HG03378 (cell line): ENCODE measurements around the gene CBX4.

Experiments used
- ATAC-seq: cut with Tn5 transposase; IDR thresholded peaks from one replicate; pipeline ENCODE4 v1.9.1; 2021; ENCODE audit warnings: mild to moderate bottlenecking, moderate library complexity; ENCODE audit not compliant: unreplicated experiment

CBX4 gene

DNA sequence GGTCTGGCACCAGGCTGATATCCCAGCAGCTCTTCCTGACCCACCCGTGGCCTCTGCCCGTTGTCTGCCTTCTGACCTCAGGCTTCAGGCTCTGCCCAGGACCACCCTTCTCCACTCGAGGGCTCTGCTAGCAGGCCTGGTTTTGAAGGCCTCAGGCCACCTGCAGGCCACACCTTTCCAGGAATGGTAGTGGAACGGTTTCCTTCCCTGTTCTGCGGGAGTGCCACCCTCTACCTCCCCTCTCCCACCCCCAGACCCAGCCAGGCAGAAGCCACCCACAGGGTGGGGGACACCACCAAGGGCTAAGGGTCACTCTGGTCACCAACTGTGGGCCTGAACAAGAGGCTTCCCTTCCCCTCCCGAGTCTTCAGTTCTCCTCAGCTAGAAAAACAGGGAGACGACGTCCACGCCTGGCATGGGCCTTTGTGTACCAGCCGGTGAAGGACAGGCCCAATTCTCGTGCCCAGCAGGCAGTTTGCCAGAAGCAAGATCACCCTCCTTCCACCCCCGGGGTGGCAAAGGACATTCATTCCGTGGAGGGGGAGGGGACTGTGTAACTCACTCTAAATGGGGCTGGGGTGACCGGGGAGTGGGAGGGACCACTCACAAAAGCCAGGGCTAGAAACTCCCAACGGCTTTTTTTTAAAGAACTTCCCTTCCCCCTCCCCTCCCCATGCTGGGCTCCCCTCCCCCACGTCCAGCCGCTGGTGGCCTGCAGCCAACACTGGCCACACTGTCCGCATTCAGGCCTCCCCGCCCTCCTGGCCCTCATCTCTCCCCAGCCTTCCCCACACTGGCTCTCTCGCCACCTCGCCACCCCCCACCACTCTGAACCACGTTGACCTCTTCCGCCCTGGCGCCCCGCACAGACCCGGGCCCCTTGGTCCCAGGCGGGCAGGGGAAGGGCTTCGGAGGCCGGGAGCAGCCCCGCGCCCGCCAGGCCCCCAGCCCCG is 7.7 kb downstream of the CBX4 start:
- ATAC-seq = no peak

DNA sequence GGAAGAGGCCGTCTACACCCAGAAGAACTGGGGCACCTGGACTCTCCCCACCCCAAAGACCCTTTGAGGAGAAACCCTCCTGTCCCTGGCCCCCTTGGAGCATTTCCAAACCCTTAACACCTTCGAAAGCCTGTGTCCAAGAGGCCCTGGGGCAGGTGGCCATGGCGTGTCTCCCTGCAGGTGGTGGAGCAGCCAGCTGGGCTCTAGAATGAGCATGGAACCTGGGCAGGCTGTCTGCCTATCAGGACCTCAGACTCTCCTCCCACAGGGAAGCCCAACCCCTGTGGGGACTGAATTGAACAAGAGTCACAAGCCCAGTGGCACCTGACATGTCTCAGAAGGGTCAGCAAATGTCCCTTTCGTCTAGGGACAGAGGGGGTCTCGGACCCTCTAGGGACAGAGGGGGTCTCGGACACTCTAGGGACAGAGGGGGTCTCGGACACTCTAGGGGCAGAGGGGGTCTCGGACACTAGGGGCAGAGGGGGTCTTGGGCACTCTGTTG is 8.4 kb downstream of the CBX4 start:
- ATAC-seq = no peak

DNA sequence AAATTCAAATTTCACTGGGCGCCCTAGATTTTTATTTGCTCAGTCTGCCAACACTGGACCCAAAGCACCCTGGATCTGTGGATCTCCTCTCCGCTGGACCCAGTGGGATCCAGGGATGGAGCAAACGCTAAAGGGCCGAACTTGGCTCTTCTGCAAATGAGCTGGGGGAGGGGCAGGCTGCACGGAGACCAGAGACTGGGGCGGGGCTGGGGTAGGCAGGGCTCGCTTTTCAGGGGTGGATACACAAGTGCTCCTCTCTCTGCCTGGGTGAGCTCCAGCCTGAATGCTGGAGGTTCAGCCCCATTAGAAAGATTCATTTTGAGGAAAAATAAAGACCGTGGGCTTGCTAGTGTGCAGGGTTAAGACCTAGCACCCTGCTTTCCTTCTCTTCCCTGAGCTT is 8.9 kb downstream of the CBX4 start:
- ATAC-seq = no peak

DNA sequence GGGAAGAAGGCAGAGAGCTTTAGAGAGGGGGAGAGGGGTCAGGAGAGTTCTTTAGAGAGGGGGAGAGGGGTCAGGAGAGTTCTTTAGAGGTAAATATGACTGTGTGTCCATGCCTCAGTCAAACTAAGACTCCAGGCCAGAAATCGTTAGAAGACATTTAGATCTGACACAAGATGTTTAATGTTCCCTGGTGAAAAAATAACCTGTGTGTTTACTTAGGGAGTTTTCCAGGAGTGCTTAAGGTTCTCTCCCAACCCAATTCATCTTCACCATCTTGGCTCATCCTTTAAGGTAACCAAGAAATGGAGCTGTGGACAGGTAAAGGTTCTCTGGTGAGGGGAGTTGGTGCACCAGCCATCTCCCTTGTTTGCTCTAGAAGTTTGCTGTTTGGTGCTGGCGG is 9.8 kb downstream of the CBX4 start:
- no peak for ATAC-seq

DNA sequence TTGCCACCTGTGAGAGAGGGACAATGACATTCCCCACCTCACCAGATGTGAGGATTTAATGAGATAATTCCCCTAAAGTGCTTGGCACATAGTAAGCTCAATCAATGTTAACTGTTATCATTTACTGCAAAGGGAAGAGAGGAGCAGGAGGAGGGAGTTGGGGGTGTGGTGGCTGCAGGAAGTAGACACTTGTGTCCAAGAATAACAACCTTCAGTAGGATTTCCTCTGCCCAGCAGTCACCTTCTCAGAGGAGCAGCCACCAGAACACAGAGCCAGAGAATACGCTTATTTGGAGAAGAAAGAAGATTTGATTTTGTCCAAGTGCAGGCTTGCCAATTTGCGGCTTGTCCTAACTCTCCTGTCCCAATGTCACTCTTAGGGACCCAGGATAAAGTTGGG is 10.2 kb downstream of the CBX4 start:
- no peak for ATAC-seq

DNA sequence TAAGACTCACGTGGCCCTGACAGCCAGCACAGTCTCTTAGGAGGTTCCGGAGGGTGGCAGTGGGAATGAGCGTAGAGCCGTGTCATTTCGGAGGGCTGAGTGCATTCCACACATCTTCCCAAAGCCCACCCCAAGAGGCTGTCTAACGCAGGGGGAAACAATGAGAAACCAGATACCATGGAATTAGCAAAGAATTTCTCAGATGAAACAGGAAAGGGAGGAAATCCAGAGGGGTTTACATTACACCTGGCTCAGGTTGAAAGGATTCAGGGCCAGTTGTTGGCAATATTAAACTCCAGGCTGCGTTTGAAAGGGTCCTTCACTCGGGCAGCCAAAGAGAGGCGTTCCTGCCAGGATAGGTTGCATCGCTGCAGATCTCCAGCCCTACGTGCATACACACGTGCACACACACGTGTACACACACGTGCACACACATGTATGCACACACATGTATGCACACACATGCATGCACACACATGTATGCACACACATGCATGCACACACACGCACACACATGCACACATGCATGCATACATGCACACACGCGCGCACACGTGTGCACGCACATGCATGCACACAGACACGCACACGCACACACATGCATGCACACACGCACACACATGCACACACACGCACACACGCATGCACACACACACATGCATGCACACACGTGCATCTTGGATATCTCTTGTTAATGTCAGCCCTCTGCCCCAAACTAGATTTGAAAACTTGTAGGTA is 12.2 kb downstream of the CBX4 start:
- ATAC-seq = no peak

DNA sequence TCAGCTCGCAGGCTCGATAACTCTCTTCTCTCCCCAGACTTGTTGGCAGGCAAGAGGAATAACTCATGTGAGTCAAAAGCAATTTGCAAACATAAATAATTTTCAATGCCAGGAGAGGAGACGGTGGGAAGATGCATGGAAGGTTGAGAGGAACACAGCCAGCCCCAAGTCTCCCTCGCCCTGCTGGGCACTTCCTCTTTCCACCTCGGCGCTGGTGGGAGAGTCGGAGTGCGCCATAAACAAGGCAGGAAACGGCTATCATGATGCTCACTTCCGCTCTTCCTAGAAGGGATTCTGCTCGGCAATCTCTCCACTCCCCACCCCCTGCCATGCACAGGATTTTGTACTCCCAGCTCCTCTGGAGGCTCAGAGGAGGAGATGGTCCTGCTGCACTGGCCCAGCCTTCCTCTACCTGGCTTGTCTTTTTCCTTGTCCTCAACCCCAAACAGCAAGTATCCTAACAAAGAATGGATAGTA is 13.0 kb downstream of the CBX4 start:
- no peak for ATAC-seq

DNA sequence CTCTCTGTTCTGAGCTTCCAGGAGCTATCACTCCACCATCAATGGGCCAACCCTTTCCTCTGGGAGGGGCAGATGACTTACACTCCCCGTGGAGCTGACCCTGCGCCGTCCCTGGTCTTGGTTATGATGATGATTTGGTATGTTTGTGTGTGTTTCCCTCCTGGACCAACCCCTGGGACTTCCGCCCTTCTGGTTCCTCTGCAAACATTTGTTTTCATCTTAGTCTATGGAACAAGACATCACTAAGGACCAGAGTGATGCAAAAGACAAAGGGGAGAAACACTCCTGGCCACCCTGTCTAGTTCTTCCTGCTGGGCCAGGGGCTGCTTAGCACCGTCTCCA is 13.7 kb downstream of the CBX4 start:
- ATAC-seq = no peak

DNA sequence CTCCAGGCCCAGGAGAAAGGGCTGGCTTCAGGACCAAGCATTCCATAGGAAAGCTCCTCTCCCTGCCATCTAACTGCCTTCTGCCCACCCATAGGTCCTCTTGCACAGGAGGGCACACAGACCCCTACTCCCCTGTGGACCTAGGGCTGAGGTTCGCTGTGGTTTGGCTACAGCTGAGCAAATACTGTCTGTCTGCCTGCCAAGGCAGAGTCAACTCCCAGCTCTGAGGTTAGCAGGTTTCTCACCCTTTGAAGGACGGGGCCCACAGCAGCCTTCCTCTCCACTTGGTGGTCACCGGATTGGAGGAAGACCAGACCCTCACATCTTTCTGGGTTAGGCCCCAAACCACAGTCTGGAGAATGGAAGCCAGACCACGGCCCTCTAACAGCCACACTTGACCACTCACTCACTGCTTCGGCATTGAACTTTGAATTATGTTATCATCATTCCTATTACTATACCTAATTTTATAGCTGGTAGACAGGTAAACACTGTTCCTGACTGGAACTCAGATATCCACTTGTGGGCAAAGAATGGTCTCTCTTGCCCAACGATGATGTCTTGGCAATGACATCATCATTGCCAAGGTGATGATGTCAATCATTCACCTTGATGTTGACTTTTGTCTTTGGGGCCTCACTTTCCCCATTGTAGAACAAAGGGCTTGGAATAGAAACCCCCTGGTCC is 14.2 kb downstream of the CBX4 start:
- no peak for ATAC-seq

DNA sequence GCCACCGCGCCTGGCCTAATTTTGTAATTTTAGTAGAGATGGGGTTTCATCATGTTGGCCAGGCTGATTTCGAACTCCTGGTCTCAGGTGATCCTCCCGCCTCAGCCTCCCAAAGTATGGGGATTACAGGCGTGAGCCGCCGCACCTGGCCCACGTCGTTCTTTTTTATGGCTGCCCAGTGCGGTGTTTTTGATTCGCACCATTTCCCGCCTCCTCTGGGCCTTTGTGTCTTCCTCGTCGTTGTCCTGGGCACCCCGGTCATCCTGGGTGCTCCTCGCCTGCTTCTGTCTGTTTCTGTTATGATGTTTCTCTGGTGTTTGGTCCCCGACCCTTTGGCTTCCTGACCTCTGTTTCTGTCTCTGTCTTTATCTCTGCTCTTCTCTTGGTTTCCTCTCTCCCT is 15.0 kb downstream of the CBX4 start:
- no peak for ATAC-seq

DNA sequence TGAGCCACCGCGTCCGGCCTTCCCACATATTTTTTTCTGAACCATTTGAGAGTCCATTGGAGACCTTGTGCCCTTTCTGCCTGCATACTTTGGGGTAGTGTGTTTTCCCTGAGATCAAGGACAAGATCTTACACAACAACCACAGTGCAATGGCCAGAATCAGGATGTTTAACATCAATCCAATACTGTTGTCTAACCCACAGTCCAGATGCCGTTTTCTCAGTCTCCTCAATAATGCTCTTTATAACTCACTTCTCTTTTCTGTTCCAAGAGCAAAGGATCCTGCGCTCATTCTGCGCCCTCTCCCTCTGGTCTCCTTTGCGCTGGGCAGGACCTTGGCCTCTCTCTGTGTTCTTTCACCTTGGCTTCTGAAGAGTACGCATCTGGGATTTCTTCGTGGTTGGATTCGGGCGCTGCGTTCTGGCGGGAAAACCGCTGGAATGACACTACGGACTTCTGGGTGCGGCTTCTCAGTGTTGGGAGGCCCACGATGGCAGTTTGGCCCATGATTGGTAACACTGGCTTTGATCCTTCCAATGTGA is 16.6 kb downstream of the CBX4 start:
- no peak for ATAC-seq

DNA sequence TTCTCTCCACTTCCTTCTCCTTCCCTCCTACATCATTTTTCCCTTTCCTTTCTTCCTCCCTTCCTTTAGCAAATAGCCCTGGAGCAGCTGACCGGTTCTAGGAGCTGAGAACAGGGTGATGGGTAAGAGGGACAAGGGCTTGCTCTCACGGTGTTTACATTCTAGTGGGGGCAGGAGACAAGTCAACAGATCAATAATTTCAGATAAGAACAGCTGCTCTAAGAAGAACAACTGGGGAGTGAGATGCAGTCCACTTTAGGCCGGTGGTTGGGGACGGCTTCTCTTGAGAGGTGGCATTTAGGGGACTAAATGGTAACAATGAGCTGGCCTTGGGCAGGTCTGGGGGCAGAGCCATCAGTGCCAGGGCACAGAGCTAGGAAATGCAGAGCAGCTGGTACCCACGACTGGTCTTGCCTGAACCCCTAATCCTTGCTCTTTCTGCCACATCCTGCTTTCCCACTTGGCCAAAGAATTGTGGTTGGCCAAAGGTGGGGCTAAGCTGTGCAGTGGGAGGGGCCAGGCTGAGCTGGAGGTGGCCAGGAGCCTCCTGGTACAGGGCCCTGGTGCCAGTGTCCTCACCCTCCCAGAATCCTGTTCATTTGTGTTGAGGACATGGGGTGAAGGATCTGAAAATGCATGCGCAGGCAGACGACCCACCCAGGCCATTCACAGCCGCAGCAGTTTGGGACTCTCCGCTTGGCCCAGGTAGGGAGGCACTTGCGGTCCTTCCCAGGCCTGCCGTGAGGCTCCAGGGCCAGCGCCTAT is 17.7 kb downstream of the CBX4 start:
- ATAC-seq = no peak

DNA sequence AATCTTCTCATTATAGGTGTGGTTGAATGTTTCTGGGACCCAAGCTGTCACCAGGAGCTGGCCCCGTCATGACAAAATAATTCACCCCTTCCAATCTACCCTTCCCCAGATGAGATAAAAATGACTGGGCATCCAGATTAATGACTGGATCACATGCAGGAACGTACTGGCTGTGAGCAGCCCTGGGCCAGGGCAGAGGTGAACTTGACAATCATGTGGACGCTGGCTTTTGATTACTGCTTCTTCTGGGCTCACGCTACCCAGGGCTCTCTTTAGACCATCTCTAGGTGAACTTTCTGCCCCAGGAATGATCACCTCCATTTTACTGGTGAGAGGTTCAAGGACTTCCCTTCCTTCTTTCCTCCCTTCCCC is 18.3 kb downstream of the CBX4 start:
- no peak for ATAC-seq

DNA sequence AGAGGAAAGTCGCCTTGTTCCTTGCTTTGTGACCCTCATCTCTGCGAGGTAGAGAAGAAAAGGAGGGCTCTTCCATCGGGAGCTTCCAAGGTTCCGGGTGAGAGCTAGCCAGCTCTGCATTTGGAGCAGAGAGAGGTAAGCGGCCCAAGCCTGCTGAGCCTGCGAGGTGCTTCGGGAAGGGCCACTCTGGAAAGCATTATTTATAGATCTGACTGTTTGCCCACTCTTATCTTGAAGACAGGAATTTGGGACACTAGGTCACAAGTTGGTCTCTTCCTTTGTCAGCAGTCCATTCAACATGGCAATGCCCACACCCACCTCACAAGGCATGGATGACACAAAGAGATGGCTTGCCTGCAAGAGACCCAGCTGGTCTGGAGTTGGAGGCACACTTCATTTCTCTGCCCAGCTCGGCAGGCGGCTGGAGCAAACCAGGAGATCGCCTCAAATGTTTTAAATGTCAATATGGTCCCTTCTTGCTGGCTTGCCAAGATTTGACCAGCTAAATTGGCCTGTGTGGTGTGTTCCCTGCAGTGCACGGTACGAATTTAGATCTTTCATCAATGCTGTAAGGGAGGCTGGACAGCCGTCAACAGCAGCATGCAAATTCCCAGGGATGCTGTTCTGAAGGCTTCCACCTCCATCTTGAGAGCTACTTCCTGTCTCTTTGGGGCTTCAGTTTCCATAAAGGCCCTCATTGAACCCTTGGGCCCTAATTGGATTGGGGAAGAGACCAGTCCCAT is 19.5 kb downstream of the CBX4 start:
- ATAC-seq = no peak

DNA sequence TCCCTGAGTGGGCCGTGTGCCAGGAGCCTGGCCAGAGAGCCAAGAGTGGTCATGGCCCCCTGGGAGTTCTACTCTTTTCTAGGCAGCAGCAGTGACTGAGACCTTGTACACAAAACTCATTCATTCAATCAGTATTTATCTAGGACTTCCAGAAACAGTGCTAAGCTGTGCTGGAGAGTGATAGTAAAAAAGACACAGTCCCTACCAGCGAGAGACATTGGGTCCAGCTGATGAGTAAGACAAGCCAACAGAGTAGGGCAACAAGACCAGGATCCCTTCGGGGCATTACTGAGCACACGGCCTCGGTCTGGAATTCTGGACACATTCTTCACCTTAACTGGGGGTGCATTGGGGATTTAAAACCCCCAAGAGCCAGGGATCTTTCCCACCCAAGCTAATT is 20.2 kb downstream of the CBX4 start:
- no peak for ATAC-seq

DNA sequence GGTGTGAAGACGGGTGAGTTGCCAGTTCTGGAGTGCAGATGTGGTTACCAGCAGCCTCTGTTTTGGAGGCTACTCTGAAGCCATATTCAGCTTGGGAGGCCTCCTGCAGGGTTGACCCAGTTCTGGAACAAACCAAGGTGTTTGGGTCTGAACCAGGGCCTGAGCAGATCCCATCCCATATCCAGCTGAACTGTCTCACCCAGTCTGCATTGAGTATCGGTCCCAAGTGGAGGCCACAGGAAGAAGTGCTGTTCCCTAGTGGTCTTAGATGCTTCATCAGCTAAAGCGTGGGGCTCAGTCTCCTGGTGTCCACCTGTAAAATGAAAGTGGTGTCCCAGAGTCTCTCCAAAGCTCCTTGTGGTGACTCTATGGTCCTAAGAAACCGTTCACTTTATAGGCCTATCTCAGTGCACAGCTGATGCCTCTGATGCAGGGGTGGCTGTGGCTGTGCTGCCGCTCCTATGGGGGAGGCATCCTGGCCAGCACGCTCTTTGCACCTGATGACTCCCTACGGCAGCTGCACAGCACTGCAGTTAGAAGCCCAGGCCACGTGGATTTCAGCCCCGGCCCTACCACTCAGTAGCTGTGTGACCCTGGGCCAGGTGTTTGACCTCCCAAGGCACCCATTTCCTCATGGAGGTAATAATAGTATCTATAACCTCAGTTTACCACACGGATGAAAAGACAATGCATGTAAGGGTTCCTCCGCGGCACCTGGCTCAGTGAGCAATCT is 21.0 kb downstream of the CBX4 start:
- ATAC-seq = no peak

DNA sequence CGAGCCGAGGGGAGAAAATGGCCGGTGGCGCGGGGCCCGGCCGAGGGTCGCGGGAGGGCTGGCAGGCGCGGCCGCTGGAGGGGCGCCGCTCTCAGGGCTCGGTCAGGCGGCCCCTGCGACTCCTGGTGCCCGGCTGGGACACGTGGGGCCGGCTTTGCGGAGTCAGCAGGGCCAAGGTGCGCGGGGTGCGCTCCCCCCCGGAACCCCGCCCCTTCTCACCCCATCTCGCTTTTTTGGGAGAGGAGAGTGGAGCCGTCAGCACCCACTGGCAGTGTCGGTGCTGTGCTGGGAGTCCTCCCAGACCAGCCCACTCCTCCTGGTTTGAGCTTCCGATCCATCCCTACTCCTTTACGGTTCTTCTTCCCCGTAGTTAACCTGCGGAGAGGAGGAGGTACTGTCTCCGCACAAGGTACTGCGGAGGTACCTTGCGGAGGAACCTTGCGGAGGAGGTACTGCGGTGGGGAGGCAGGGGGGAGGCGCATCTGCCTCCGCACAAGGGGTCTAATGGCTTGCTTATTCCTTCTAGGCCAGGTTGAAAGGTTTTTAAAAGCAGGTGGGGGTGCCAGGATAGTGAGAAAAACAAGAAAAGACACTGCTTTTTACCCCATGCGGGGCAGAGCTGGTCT is 23.3 kb downstream of the CBX4 start:
- no peak for ATAC-seq

DNA sequence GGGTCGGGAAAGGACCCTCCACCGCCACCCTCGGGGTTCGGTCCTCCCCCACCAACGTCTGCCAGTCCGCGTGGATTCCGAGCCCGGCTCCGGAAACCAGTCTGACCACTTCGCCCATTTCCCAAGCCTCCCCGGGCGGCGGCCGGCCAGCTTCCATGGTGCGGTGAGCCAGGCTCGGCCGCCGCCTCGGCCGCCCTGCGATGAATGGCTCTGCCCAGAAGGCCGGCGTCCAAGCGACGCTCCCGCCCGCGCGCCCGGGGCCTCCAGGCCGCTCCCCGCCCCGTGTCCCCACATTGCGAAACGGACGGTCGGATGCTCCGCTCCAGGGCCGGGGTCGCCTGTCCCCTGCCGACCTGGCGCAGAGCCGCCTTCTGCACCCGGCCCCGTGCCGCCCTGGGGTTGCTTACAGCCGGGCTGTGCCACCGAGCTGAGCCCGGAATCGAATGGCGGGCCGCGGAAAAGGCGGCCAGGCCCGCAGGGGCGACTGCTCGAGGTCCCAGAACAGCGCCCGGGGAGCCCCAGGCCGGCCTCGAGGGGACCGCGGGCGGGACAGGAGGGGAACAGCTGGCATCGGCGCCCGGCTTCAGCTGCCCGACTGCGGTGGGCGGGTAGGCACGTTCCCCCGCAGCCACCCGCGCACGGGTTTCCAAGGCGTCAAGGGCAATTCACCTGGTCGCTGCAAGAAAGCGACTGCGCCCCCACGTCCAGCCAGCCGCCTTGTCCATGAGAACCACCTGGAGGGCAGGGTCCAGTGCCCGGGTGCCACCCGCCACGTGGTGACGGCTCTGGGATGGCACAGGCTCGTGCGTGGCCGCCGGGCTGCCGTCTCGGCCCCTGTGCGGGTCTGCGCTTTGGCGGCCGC is 24.0 kb downstream of the CBX4 start:
- no peak for ATAC-seq
